Activated T-helper 1 cell treated with anti-CD3 and anti-CD28 coated beads, Interleukin-12 subunit alpha, Interleukin-12 subunit beta, Interleukin-2, Interleukin-4 antibody, amounts not matched to agents 30 ng/mL and 10 ng/mL and 1 ng/mL, durations not matched to agents 14 hours and 24 hours and 36 hours (primary cell): ENCODE measurements around the gene EMC9. TPM values are rescaled to one million over a fixed set of nuclear protein-coding genes. Genes with fewer than 3 reads are reported as not detected.
A peak's percentile ranks its signal among the peaks of the same experiment; 100 is the strongest.

Experiments used
- DNase-seq: peaks from one replicate; pipeline ENCODE4 v3.0.0; 2021; ENCODE audit warnings: low spot score
- H3K27ac Mint-ChIP-seq: one replicate; pipeline ENCODE4 v1.8.0; 2021; ENCODE audit warnings: mild to moderate bottlenecking, mixed read lengths
- H3K27me3 Mint-ChIP-seq: one replicate; pipeline ENCODE4 v1.8.0; 2022; ENCODE audit warnings: mild to moderate bottlenecking, moderate library complexity, mixed read lengths; ENCODE audit not compliant: insufficient read depth
- H3K36me3 Mint-ChIP-seq: one replicate; pipeline ENCODE4 v1.8.0; 2021; ENCODE audit warnings: low read depth, mixed read lengths
- H3K4me1 Mint-ChIP-seq: one replicate; pipeline ENCODE4 v1.8.0; 2021; ENCODE audit warnings: low read depth, mixed read lengths
- H3K4me3 Mint-ChIP-seq: one replicate; pipeline ENCODE4 v1.8.0; 2021; ENCODE audit warnings: mild to moderate bottlenecking, moderate library complexity, mixed read lengths
- H3K9me3 Mint-ChIP-seq: one replicate; pipeline ENCODE4 v1.8.0; 2021; ENCODE audit warnings: mixed read lengths
- intact Hi-C: fragments of 100-400 bp; cut with micrococcal nuclease; formaldehyde crosslinking; loops from one replicate; pipeline ENCODE4 v1.15.1; 2024
- total RNA-seq: library from RNA; stranded (reverse); gene quantifications from 2 replicates; pipeline ENCODE4 v1.2.3, GENCODE V29; 2022

Gene EMC9
- total RNA-seq, 1 donor from 2014 or later, result 22.9 TPM

- H3K36me3 Mint-ChIP-seq, result peaks cover 5% of the 10 kb centered on the region
- no peaks in the 10 kb centered on the region for H3K9me3 Mint-ChIP-seq
- DNase-seq, result no peak
- H3K4me3 Mint-ChIP-seq, result no peak overlapping the region
- H3K27ac Mint-ChIP-seq, result no peak overlapping the region
- peaks cover 16% of the 10 kb centered on the region for H3K4me1 Mint-ChIP-seq
- intact Hi-C loops, result no loop called here
- H3K27me3 Mint-ChIP-seq, result no peaks in the 10 kb centered on the region
Measured at GRCh38 chr14:24129410-24129998, 11.9 kb downstream of the EMC9 start.

- H3K36me3 Mint-ChIP-seq, result peaks cover 22% of the 10 kb centered on the region
- H3K9me3 Mint-ChIP-seq, result no peaks in the 10 kb centered on the region
- DNase-seq, result no peak
- no peak overlapping the region for H3K27ac Mint-ChIP-seq
- intact Hi-C loops, result no loop called here
- peaks cover 11% of the 10 kb centered on the region for H3K4me1 Mint-ChIP-seq
- no peak overlapping the region for H3K4me3 Mint-ChIP-seq
- H3K27me3 Mint-ChIP-seq, result no peaks in the 10 kb centered on the region
Measured at GRCh38 chr14:24127673-24128072, 13.7 kb downstream of the EMC9 start.

GRCh38 chr14:24126939-24127338, 14.5 kb downstream of the EMC9 start:
- Mint-ChIP-seq H3K9me3 (no peaks in the 10 kb centered on the region), H3K27ac (no peak overlapping the region), H3K4me1 (peaks cover 4% of the 10 kb centered on the region), H3K36me3 (peaks cover 24% of the 10 kb centered on the region), H3K27me3 (no peaks in the 10 kb centered on the region), H3K4me3 (no peak overlapping the region)
- DNase-seq, result no peak
- intact Hi-C loops, result no loop called here

- Mint-ChIP-seq H3K36me3 (peaks cover 41% of the 10 kb centered on the region), H3K4me1 (no peaks in the 10 kb centered on the region), H3K27me3 (no peaks in the 10 kb centered on the region), H3K27ac (no peak overlapping the region), H3K9me3 (no peaks in the 10 kb centered on the region), H3K4me3 (no peak overlapping the region)
- no peak for DNase-seq
- intact Hi-C loops, result no loop called here
Measured at GRCh38 chr14:24123424-24124417, 17.7 kb downstream of the EMC9 start.

GRCh38 chr14:24122898-24123297, 18.5 kb downstream of the EMC9 start:
- H3K4me1 Mint-ChIP-seq, result peaks cover 2% of the 10 kb centered on the region
- H3K9me3 Mint-ChIP-seq, result no peaks in the 10 kb centered on the region
- no peak for DNase-seq
- no peak overlapping the region for H3K27ac Mint-ChIP-seq
- intact Hi-C loops, result no loop called here
- H3K36me3 Mint-ChIP-seq, result peaks cover 49% of the 10 kb centered on the region
- no peaks in the 10 kb centered on the region for H3K27me3 Mint-ChIP-seq
- H3K4me3 Mint-ChIP-seq, result no peak overlapping the region

- H3K9me3 Mint-ChIP-seq, result no peaks in the 10 kb centered on the region
- H3K27me3 Mint-ChIP-seq, result no peaks in the 10 kb centered on the region
- intact Hi-C loops, result no loop called here
- peaks cover 53% of the 10 kb centered on the region for H3K36me3 Mint-ChIP-seq
- H3K4me1 Mint-ChIP-seq, result peaks cover 7% of the 10 kb centered on the region
- no peak overlapping the region for H3K4me3 Mint-ChIP-seq
- no peak for DNase-seq
- H3K27ac Mint-ChIP-seq, result no peak overlapping the region
Measured at GRCh38 chr14:24122416-24122815, 19.0 kb downstream of the EMC9 start.

- intact Hi-C loops, result no loop called here
- peaks cover 57% of the 10 kb centered on the region for H3K36me3 Mint-ChIP-seq
- H3K27me3 Mint-ChIP-seq, result no peaks in the 10 kb centered on the region
- H3K27ac Mint-ChIP-seq, result no peak overlapping the region
- no peak overlapping the region for H3K4me3 Mint-ChIP-seq
- no peaks in the 10 kb centered on the region for H3K9me3 Mint-ChIP-seq
- no peak for DNase-seq
- peaks cover 16% of the 10 kb centered on the region for H3K4me1 Mint-ChIP-seq
Measured at GRCh38 chr14:24121210-24121609, 20.2 kb downstream of the EMC9 start.

- DNase-seq, result no peak
- Mint-ChIP-seq H3K27me3 (no peaks in the 10 kb centered on the region), H3K27ac (no peak overlapping the region), H3K9me3 (no peaks in the 10 kb centered on the region), H3K4me3 (no peak overlapping the region), H3K36me3 (peaks cover 60% of the 10 kb centered on the region), H3K4me1 (peaks cover 28% of the 10 kb centered on the region)
- intact Hi-C loops, result loop anchor here (10.0 kb wide), 2 partner anchors 655 to 795 kb away; partner anchors contain the start of genes NGDN and PABPN1
Measured at GRCh38 chr14:24119691-24120090, 21.7 kb downstream of the EMC9 start.

- H3K36me3 Mint-ChIP-seq, result peaks cover 42% of the 10 kb centered on the region
- no peaks in the 10 kb centered on the region for H3K27me3 Mint-ChIP-seq
- no peak overlapping the region for H3K27ac Mint-ChIP-seq
- intact Hi-C loops, result loop anchor here (10.0 kb wide), 2 partner anchors 652 to 792 kb away; partner anchors contain the start of genes NGDN and PABPN1
- peaks cover 34% of the 10 kb centered on the region for H3K4me1 Mint-ChIP-seq
- no peak for DNase-seq
- H3K9me3 Mint-ChIP-seq, result no peaks in the 10 kb centered on the region
- peak overlapping the region; percentile 99 for H3K4me3 Mint-ChIP-seq
Measured at GRCh38 chr14:24117179-24117578, 24.2 kb downstream of the EMC9 start.

- Mint-ChIP-seq H3K36me3 (peaks cover 39% of the 10 kb centered on the region), H3K4me1 (peaks cover 34% of the 10 kb centered on the region), H3K27me3 (no peaks in the 10 kb centered on the region), H3K4me3 (peak overlapping the region; percentile 99), H3K27ac (peak overlapping the region; percentile 98), H3K9me3 (no peaks in the 10 kb centered on the region)
- intact Hi-C loops, result loop anchor here (10.0 kb wide), 2 partner anchors 651 to 791 kb away; partner anchors contain the start of genes NGDN and PABPN1
- no peak for DNase-seq
Measured at GRCh38 chr14:24116128-24116814, 25.1 kb downstream of the EMC9 start.

GRCh38 chr14:24115422-24116127, 25.8 kb downstream of the EMC9 start:
- Mint-ChIP-seq H3K9me3 (no peaks in the 10 kb centered on the region), H3K27ac (peak overlapping the region; percentile 98), H3K36me3 (peaks cover 33% of the 10 kb centered on the region), H3K4me3 (peak overlapping the region; percentile 99), H3K4me1 (peaks cover 34% of the 10 kb centered on the region), H3K27me3 (no peaks in the 10 kb centered on the region)
- DNase-seq, result no peak
- intact Hi-C loops, result loop anchor here (1.0 to 10.0 kb wide), 7 partner anchors 21 to 791 kb away; partner anchors contain the start of genes DHRS1, GMPR2, IPO4 and IRF9
